Measurements from ENCODE around the gene ATP8B4. TPM values are rescaled to one million over a fixed set of nuclear protein-coding genes. Genes with fewer than 3 reads are reported as not detected.

Gene ATP8B4
- total RNA-seq, 2 experiments from 2014 or later = 0.31 TPM; not detected in 1

- Histone ChIP-seq H3K27me3 (ENCODE audit: control insufficient read depth in 1 of 2, insufficient read depth in 2 of 2, low read length in 2 of 2) (no peaks in the 10 kb centered on the region), H3K9me3 (ENCODE audit: control insufficient read depth in 1 of 2, insufficient read depth in 1 of 2, low read length in 2 of 2) (peaks cover 4 to 10% of the 10 kb centered on the region in 2 experiments), H3K4me1 (ENCODE audit: insufficient read depth, low read length) (no peaks in the 10 kb centered on the region), H3K4me3 (ENCODE audit: low read length) (no peak overlapping the region), H3K27ac (ENCODE audit: low read depth in 1 of 2, low read length in 2 of 2) (no peak overlapping the region), H3K36me3 (ENCODE audit: insufficient read depth, low read length) (no peaks in the 10 kb centered on the region)
- H3K36me3 Mint-ChIP-seq (ENCODE audit: low read depth) = no peaks in the 10 kb centered on the region
- POLR2A ChIA-PET = no interaction called here
- CTCF ChIA-PET = interaction anchor here (0.6 kb wide), 1 partner anchor 12 kb away, joined by 3 read pairs; no protein-coding TSS in a partner anchor
- ATAC-seq (ENCODE audit: poor library complexity) = no peak
- H3K9me3 Mint-ChIP-seq = peaks cover 9% of the 10 kb centered on the region
- no peak overlapping the region for H3K4me3 Mint-ChIP-seq
- intact Hi-C loops (cut with DNase I, micrococcal nuclease) = no loop called here
- H3K27ac Mint-ChIP-seq = no peak overlapping the region
- H3K27me3 Mint-ChIP-seq = no peaks in the 10 kb centered on the region
- no peak for DNase-seq
- TF ChIP-seq, protein P1, sequence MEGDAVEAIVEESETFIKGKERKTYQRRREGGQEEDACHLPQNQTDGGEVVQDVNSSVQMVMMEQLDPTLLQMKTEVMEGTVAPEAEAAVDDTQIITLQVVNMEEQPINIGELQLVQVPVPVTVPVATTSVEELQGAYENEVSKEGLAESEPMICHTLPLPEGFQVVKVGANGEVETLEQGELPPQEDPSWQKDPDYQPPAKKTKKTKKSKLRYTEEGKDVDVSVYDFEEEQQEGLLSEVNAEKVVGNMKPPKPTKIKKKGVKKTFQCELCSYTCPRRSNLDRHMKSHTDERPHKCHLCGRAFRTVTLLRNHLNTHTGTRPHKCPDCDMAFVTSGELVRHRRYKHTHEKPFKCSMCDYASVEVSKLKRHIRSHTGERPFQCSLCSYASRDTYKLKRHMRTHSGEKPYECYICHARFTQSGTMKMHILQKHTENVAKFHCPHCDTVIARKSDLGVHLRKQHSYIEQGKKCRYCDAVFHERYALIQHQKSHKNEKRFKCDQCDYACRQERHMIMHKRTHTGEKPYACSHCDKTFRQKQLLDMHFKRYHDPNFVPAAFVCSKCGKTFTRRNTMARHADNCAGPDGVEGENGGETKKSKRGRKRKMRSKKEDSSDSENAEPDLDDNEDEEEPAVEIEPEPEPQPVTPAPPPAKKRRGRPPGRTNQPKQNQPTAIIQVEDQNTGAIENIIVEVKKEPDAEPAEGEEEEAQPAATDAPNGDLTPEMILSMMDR (IDR thresholded peaks at IDR 0.05) = no peak
- H3K4me1 Mint-ChIP-seq (ENCODE audit: low read depth) = no peaks in the 10 kb centered on the region
These were observed 76.3 kb downstream of the ATP8B4 start for GRCh38 chr15:50042775-50043174.

- H3K9me3 Mint-ChIP-seq = no peaks in the 10 kb centered on the region
- Histone ChIP-seq H3K4me1 (ENCODE audit: insufficient read depth, low read length) (no peaks in the 10 kb centered on the region), H3K4me3 (ENCODE audit: low read length) (no peak overlapping the region), H3K36me3 (ENCODE audit: insufficient read depth, low read length) (no peaks in the 10 kb centered on the region), H3K27me3 (ENCODE audit: control insufficient read depth in 1 of 2, insufficient read depth in 2 of 2, low read length in 2 of 2) (no peaks in the 10 kb centered on the region), H3K9me3 (ENCODE audit: control insufficient read depth in 1 of 2, insufficient read depth in 1 of 2, low read length in 2 of 2) (no peaks in the 10 kb centered on the region), H3K27ac (ENCODE audit: low read depth in 1 of 2, low read length in 2 of 2) (no peak overlapping the region)
- H3K4me1 Mint-ChIP-seq (ENCODE audit: low read depth) = no peaks in the 10 kb centered on the region
- TF ChIP-seq, protein P1 (IDR thresholded peaks at IDR 0.05) = no peak
- H3K27me3 Mint-ChIP-seq = no peaks in the 10 kb centered on the region
- DNase-seq (no peak), ATAC-seq (ENCODE audit: poor library complexity) (no peak)
- no peaks in the 10 kb centered on the region for H3K36me3 Mint-ChIP-seq (ENCODE audit: low read depth)
- H3K27ac Mint-ChIP-seq = no peak overlapping the region
- no peak overlapping the region for H3K4me3 Mint-ChIP-seq
- ChIA-PET POLR2A (no interaction called here), CTCF (no interaction called here)
- intact Hi-C loops (cut with DNase I, micrococcal nuclease) = no loop called here
These were observed 88.6 kb downstream of the ATP8B4 start for GRCh38 chr15:50030456-50030855.

DNA sequence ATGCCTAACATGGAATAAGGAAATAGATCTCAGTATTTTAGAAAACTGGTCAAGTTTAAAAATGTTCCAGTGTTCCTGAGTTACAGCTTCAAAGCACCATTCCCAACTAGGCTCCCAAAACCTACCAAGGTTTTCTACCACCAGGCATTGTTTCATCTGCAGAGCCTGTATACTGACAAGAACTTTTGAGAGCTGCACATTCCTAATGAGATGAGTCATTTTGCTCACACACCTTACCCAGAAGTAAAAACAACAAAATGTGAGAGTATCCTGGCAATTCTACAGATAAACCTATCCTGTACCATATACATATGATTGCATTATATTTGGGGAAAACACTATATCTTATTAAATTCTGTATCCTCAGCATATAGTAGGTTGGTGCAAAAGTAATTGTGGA, 90.7 kb downstream of the ATP8B4 start:
- POLR2A ChIA-PET = interaction anchor here (0.6 kb wide), 1 partner anchor 634 kb away, joined by 3 read pairs; no protein-coding TSS in a partner anchor
- no peak for ATAC-seq (ENCODE audit: poor library complexity)
- H3K27me3 Mint-ChIP-seq = no peaks in the 10 kb centered on the region

More for the DNA sequence above, 90.7 kb downstream of the ATP8B4 start:
- H3K4me3 Mint-ChIP-seq = no peak overlapping the region
- intact Hi-C loops (cut with DNase I, micrococcal nuclease) = no loop called here
- DNase-seq = no peak
- H3K4me3 ChIP-seq (ENCODE audit: low read length) = no peak overlapping the region
- H3K4me1 ChIP-seq (ENCODE audit: insufficient read depth, low read length) = no peaks in the 10 kb centered on the region
- H3K27ac Mint-ChIP-seq = no peak overlapping the region
- H3K36me3 Mint-ChIP-seq (ENCODE audit: low read depth) = no peaks in the 10 kb centered on the region
- no peaks in the 10 kb centered on the region for H3K27me3 ChIP-seq (ENCODE audit: control insufficient read depth in 1 of 2, insufficient read depth in 2 of 2, low read length in 2 of 2)
- H3K36me3 ChIP-seq (ENCODE audit: insufficient read depth, low read length) = no peaks in the 10 kb centered on the region
- H3K9me3 Mint-ChIP-seq = no peaks in the 10 kb centered on the region
- no peak overlapping the region for H3K27ac ChIP-seq (ENCODE audit: low read depth in 1 of 2, low read length in 2 of 2)
- CTCF ChIA-PET = no interaction called here
- H3K4me1 Mint-ChIP-seq (ENCODE audit: low read depth) = no peaks in the 10 kb centered on the region
- no peaks in the 10 kb centered on the region for H3K9me3 ChIP-seq (ENCODE audit: control insufficient read depth in 1 of 2, insufficient read depth in 1 of 2, low read length in 2 of 2)
- TF ChIP-seq, protein P1 (IDR thresholded peaks at IDR 0.05) = no peak

Measured in CD4-positive, alpha-beta T cell (primary cell).